ENCODE data around the gene FOCAD.

GRCh38 chr9:20838218-20838617 is 154.2 kb downstream of the FOCAD start:
- TF ChIP-seq CTCF (IDR thresholded peaks at IDR 0.05) (no peak), EZH2 (IDR thresholded peaks at IDR 0.05; ENCODE audit: borderline replicate concordance, insufficient read depth, low read depth, low read length, poor library complexity, severe bottlenecking) (no peak)
